ENCODE results near the gene FAM9A. TPM values are rescaled to one million over a fixed set of nuclear protein-coding genes. Genes with fewer than 3 reads are reported as not detected.

Gene FAM9A
- polyA plus RNA-seq, 2 of the 4 experiments (the other 2 are of a cell fraction) = not detected

- no peak for ATAC-seq
- WGBS (ENCODE audit: missing lambda C conversion rate) = 14% methylated on average over 3 of the region's 3 CpGs
- Histone ChIP-seq H3K27ac (no peak overlapping the region), H3K4me1 (no peaks in the 10 kb centered on the region), H3K9me3 (no peaks in the 10 kb centered on the region), H3K4me3 (no peak overlapping the region), H3K4me2 (no peak overlapping the region)
- DNase-seq (ENCODE audit: low read depth in 1 of 2, low spot score in 1 of 2) = no peak
- CTCF ChIA-PET = interaction anchor here (0.7 to 1.8 kb wide), 4 partner anchors 73 to 1308 kb away, joined by 3 to 5 read pairs (median 4); no protein-coding TSS in a partner anchor
- POLR2A ChIA-PET = no interaction called here
- FAIRE-seq = no peak
- TF ChIP-seq FOSB (CRISPR knock-in tag; IDR thresholded peaks at IDR 0.05) (no peak), MYC (IDR thresholded peaks at IDR 0.05; ENCODE audit: borderline replicate concordance, low read length) (no peak), HOXA7 (CRISPR knock-in tag; IDR thresholded peaks at IDR 0.05) (no peak), SMC3 (IDR thresholded peaks at IDR 0.05) (no peak), RARB (CRISPR knock-in tag; IDR thresholded peaks at IDR 0.05) (no peak), HOXB13 (CRISPR knock-in tag; IDR thresholded peaks at IDR 0.05; ENCODE audit: low read depth) (no peak), USF2 (IDR thresholded peaks at IDR 0.05) (no peak), FOSL2 (IDR thresholded peaks at IDR 0.05) (no peak), FOSL2 (CRISPR knock-in tag; IDR thresholded peaks at IDR 0.05) (no peak), EP300 (IDR thresholded peaks at IDR 0.05) (no peak), POLR2A (IDR thresholded peaks at IDR 0.05; ENCODE audit: low read length) (no peak), HDAC2 (IDR thresholded peaks at IDR 0.05) (no peak), RNF2 (IDR thresholded peaks at IDR 0.05; ENCODE audit: borderline replicate concordance, low read depth) (no peak), ESRRA (IDR thresholded peaks at IDR 0.05; ENCODE audit: borderline replicate concordance, low read length) (no peak), JUN (IDR thresholded peaks at IDR 0.05) (no peak), BHLHE40 (IDR thresholded peaks at IDR 0.05; ENCODE audit: low read depth, low read length) (no peak), EHMT2 (IDR thresholded peaks at IDR 0.05; ENCODE audit: low read depth) (no peak), CBX2 (IDR thresholded peaks at IDR 0.05; ENCODE audit: borderline replicate concordance, low read depth) (no peak)
- TF ChIP-seq, protein P1, sequence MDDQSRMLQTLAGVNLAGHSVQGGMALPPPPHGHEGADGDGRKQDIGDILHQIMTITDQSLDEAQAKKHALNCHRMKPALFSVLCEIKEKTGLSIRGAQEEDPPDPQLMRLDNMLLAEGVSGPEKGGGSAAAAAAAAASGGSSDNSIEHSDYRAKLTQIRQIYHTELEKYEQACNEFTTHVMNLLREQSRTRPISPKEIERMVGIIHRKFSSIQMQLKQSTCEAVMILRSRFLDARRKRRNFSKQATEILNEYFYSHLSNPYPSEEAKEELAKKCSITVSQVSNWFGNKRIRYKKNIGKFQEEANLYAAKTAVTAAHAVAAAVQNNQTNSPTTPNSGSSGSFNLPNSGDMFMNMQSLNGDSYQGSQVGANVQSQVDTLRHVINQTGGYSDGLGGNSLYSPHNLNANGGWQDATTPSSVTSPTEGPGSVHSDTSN (IDR thresholded peaks at IDR 0.05) = no peak
- TF ChIP-seq, protein P2, sequence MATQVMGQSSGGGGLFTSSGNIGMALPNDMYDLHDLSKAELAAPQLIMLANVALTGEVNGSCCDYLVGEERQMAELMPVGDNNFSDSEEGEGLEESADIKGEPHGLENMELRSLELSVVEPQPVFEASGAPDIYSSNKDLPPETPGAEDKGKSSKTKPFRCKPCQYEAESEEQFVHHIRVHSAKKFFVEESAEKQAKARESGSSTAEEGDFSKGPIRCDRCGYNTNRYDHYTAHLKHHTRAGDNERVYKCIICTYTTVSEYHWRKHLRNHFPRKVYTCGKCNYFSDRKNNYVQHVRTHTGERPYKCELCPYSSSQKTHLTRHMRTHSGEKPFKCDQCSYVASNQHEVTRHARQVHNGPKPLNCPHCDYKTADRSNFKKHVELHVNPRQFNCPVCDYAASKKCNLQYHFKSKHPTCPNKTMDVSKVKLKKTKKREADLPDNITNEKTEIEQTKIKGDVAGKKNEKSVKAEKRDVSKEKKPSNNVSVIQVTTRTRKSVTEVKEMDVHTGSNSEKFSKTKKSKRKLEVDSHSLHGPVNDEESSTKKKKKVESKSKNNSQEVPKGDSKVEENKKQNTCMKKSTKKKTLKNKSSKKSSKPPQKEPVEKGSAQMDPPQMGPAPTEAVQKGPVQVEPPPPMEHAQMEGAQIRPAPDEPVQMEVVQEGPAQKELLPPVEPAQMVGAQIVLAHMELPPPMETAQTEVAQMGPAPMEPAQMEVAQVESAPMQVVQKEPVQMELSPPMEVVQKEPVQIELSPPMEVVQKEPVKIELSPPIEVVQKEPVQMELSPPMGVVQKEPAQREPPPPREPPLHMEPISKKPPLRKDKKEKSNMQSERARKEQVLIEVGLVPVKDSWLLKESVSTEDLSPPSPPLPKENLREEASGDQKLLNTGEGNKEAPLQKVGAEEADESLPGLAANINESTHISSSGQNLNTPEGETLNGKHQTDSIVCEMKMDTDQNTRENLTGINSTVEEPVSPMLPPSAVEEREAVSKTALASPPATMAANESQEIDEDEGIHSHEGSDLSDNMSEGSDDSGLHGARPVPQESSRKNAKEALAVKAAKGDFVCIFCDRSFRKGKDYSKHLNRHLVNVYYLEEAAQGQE (IDR thresholded peaks at IDR 0.05) = no peak
Observed at GRCh38 chrX:8811611-8812010, 10.4 kb upstream of the FAM9A start.

DNA sequence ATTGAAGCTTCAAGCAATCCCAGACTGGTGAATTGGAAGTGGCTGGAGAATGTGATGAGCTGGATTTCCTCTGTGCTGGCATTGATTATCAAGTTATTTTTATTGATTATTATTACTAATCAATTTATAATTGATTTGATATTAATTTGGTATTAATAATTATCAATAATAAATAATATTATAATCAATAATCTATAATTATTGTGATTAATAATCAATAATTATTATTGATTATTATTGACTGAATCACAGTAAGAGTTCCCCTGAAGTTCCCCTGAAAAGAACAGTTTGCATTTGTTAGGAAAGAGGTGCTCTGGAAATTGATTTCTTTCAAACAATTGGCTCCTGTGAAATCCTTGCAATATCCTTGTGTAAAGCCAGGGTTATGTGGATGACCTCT lies 7.5 kb upstream of the FAM9A start:
- no peaks in the 10 kb centered on the region for H3K9me3 ChIP-seq
- ATAC-seq = no peak
- CTCF ChIA-PET = no interaction called here
- TF ChIP-seq EHF (CRISPR knock-in tag; IDR thresholded peaks at IDR 0.05) = no peak
- no peak for TF ChIP-seq POLR2AphosphoS2 (conservative IDR thresholded peaks at IDR 0.05; ENCODE audit: low read length)
- TF ChIP-seq TFCP2L1 (CRISPR knock-in tag; IDR thresholded peaks at IDR 0.05) = no peak
- no peak for TF ChIP-seq CHD4 (IDR thresholded peaks at IDR 0.05; ENCODE audit: borderline replicate concordance)
- TF ChIP-seq JUNB (IDR thresholded peaks at IDR 0.05) = no peak
- TF ChIP-seq HOXA7 (CRISPR knock-in tag; IDR thresholded peaks at IDR 0.05) = no peak
- TF ChIP-seq MAFK (IDR thresholded peaks at IDR 0.05; ENCODE audit: partially characterized antibody) = no peak
- no peak for TF ChIP-seq GATA3 (IDR thresholded peaks at IDR 0.05; ENCODE audit: borderline replicate concordance)
- TF ChIP-seq SMC3 (IDR thresholded peaks at IDR 0.05) = no peak
- TF ChIP-seq RFX5 (IDR thresholded peaks at IDR 0.05) = no peak
- TF ChIP-seq, protein P3, sequence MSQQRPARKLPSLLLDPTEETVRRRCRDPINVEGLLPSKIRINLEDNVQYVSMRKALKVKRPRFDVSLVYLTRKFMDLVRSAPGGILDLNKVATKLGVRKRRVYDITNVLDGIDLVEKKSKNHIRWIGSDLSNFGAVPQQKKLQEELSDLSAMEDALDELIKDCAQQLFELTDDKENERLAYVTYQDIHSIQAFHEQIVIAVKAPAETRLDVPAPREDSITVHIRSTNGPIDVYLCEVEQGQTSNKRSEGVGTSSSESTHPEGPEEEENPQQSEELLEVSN (IDR thresholded peaks at IDR 0.05; ENCODE audit: borderline replicate concordance, low read depth) = no peak
- TF ChIP-seq BHLHE40 (IDR thresholded peaks at IDR 0.05; ENCODE audit: low read depth, low read length) = no peak
- TF ChIP-seq, protein P4, sequence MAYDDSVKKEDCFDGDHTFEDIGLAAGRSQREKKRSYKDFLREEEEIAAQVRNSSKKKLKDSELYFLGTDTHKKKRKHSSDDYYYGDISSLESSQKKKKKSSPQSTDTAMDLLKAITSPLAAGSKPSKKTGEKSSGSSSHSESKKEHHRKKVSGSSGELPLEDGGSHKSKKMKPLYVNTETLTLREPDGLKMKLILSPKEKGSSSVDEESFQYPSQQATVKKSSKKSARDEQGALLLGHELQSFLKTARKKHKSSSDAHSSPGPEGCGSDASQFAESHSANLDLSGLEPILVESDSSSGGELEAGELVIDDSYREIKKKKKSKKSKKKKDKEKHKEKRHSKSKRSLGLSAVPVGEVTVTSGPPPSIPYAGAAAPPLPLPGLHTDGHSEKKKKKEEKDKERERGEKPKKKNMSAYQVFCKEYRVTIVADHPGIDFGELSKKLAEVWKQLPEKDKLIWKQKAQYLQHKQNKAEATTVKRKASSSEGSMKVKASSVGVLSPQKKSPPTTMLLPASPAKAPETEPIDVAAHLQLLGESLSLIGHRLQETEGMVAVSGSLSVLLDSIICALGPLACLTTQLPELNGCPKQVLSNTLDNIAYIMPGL (CRISPR knock-in tag; IDR thresholded peaks at IDR 0.05; ENCODE audit: borderline replicate concordance) = no peak
- POLR2A ChIA-PET = no interaction called here
- H3K4me3 ChIP-seq = no peak overlapping the region
- no peak for FAIRE-seq
- DNase-seq (ENCODE audit: low read depth in 1 of 2, low spot score in 1 of 2) = no peak
- no peak overlapping the region for H3K4me2 ChIP-seq
- H3K4me1 ChIP-seq = no peaks in the 10 kb centered on the region
- no peak overlapping the region for H3K27ac ChIP-seq

All from A549 (cell line).